HG03025 (cell line): ENCODE measurements around the gene ADAMTS14.

Experiments
- ATAC-seq: cut with Tn5 transposase; IDR thresholded peaks from one replicate; pipeline ENCODE4 v1.9.1; 2021; ENCODE audit warnings: mild to moderate bottlenecking, moderate library complexity; ENCODE audit not compliant: unreplicated experiment, low FRiP score

The ADAMTS14 gene

DNA sequence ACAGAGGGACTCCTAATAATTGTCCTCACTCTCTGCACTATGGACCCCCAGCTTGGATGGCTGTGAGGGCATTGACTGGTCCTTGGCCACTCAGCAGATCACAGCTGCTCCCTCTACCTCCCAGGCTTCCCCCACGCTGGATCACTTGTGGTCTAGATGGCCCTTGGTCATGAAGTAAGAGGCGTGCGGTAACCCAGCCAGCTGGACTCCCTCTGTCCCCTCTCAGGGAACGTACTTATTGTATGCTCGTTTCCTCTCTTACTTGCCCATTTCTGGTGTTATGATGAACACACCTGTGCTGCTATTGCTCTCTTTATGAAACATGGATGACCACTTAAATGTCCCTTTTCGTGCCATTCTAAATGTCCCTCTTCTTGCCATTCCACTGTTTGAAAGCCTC, 19.3 kb downstream of the ADAMTS14 start:
- no peak for ATAC-seq

- no peak for ATAC-seq
These were observed 19.8 kb downstream of the ADAMTS14 start for GRCh38 chr10:70692043-70692603.

- ATAC-seq: no peak
These were observed 21.5 kb downstream of the ADAMTS14 start for GRCh38 chr10:70693619-70694335.

GRCh38 chr10:70694418-70695141, 22.3 kb downstream of the ADAMTS14 start:
- ATAC-seq: no peak

- ATAC-seq: no peak
These were observed 23.1 kb downstream of the ADAMTS14 start for GRCh38 chr10:70695241-70696030.

- ATAC-seq: no peak
These were observed 25.9 kb downstream of the ADAMTS14 start for GRCh38 chr10:70698211-70698610.

DNA sequence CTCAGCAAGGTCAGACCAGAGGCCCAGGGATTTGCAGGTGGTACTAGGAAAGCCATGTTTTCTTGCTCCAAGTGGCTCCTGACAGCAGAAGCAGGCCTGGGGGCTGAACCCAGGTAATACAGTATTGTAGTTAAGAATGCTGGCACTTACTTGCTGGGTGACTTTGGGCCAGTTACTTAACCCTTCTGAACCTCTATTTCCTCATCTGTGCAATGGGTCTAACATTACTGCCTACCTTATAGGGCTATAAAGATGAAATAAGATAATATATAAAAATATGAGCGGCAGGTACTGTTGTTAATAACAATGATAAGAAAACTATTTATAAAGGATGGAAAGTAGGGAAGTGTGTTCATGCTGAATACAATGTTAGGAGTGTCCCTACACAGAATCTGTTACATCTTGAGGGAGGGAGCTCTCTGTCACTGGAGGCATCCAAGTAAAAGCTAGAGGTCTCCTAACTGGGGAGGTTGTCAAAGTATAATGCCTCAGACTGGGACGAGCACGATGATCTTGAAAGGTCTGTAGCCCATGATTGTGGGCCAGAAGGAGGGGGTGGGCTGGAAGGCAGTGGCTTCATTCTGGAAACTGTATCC, 26.9 kb downstream of the ADAMTS14 start:
- ATAC-seq: no peak

GRCh38 chr10:70699659-70700174, 27.4 kb downstream of the ADAMTS14 start:
- ATAC-seq: no peak

GRCh38 chr10:70702190-70702763, 30.0 kb downstream of the ADAMTS14 start:
- no peak for ATAC-seq

DNA sequence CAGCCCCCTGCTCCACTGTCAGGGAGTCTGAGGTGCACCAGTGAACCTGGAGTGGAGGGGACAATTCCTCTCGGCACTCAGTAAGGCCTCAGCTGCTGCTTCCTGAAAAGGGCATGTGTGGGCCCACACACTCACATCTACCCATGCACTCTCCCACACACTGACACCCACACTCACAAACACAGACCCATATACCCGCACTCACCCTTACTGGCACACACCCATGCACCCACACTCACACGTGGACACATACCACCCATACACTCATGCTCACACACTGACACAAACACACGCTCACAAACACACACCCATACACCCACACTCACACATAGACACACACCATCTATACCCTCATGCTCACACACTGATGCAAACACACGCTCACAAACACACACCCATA, 31.9 kb downstream of the ADAMTS14 start:
- ATAC-seq: no peak

GRCh38 chr10:70705121-70705861, 33.0 kb downstream of the ADAMTS14 start:
- ATAC-seq: no peak

DNA sequence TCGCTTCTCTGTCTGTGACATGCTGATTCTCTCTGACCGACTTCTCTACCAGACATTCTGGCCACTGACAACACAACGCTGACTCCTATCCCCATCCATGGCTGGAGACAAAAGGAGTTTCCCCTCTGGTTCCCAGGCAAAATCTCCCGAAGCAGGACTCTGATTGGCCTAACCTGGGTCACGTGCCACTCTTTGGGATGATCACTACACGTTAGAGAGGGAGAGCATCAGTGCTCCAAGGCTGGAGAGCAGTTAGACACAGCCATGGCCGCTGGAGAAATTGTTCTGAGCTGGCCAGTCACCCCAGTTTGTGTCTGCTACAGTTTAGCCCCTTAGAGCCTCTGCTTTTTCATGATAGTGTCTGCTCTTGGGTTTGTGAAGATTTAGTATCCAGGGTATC, 38.9 kb downstream of the ADAMTS14 start:
- ATAC-seq: no peak

DNA sequence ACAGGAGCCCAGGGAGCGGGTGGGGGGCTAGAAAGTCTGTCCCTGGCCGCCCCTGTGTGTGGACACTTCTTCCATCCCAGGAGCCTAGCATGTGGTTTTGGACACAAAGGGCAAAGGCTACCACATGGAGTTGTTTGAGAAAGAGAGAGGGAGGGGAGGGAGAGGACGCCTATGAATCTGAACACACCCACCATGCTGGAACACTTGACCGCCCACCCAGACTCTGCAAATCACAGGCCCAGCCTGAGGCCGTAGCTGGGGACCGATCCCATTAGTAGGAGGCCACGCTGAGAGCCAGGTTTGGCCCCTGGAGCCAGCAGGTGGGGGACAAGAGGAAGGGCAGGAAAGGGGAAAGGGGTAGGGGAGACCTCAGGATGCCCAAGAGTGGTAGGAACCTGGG, 39.6 kb downstream of the ADAMTS14 start:
- no peak for ATAC-seq

DNA sequence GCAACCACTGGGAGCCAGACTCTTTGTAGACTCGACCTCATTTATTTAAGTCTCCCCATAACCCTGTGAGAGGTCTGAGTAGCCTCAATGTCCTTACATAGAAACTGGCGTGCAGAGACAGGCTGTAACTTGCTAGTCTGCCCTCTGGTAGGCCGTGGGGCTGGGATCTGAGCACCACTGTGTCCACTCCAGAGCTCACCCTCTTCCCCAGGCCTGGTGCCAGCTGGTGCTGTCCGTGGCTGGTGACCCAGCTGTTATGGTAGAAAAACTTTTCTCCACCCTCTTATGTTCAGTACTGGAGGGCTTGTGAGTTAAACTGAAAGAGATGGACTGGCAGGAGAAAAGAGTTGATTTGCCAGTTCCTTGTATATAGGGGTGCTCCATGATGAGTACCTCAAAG, 41.9 kb downstream of the ADAMTS14 start:
- ATAC-seq: no peak

GRCh38 chr10:70714951-70715350, 42.6 kb downstream of the ADAMTS14 start:
- ATAC-seq: no peak

GRCh38 chr10:70715853-70716795, 43.8 kb downstream of the ADAMTS14 start:
- ATAC-seq: no peak

GRCh38 chr10:70722820-70723424, 50.6 kb downstream of the ADAMTS14 start:
- ATAC-seq: no peak

- no peak for ATAC-seq
These were observed 51.5 kb downstream of the ADAMTS14 start for GRCh38 chr10:70723771-70724170.
